NOMO-1 treated with DMSO at 0.1 percent for 48 hours (cell line): ENCODE data around the gene VDR.

Experiments used
- DNase-seq: peaks from one replicate; lab custom pipeline; 2025; ENCODE audit not compliant: unreplicated experiment; lab: John Stamatoyannopoulos, UW

Gene VDR

GRCh38 chr12:47904713-47905709 lies at the start of gene VDR:
VDR (minus strand) TSS chr12:47904994; CDS start chr12:47879113, 25,881 bp downstream.
- peak; percentile 79 for DNase-seq

GRCh38 chr12:47954058-47954457 lies 49.3 kb upstream of the VDR start:
- DNase-seq: no peak

DNA sequence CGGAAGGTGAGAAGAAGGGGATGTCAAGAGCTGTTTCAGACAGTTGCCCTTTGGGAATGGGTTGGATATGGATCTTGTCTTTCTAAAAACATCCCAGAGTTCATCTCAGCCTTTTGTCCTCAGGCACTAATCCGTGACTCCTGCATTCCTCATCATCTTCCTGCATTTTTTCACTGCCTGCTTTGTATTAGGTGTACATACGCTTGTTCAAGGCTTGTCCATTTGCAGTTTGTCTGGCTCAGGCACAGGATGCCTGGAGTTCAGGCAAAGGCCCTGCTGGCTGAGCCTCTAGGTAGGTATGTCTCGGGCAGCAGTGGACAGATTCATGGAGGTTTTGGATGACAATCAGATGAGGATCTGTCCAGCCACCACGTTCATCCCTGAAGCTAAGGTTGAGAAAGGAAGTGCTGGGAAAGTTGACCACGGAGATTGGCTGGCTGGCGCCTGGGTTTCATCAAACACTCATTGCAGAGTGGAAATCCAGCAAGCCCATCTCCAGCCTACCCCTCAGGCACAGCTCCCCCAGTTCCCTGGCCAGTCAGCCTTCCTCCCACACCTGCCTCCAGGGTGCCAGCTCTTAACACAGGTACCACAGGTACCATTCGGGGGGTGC lies 46.2 kb upstream of the VDR start:
- DNase-seq: no peak

- peak; percentile 50 for DNase-seq
These were observed 44.9 kb upstream of the VDR start for GRCh38 chr12:47949441-47950341.

GRCh38 chr12:47947341-47947740 lies 42.5 kb upstream of the VDR start:
- DNase-seq: no peak

DNA sequence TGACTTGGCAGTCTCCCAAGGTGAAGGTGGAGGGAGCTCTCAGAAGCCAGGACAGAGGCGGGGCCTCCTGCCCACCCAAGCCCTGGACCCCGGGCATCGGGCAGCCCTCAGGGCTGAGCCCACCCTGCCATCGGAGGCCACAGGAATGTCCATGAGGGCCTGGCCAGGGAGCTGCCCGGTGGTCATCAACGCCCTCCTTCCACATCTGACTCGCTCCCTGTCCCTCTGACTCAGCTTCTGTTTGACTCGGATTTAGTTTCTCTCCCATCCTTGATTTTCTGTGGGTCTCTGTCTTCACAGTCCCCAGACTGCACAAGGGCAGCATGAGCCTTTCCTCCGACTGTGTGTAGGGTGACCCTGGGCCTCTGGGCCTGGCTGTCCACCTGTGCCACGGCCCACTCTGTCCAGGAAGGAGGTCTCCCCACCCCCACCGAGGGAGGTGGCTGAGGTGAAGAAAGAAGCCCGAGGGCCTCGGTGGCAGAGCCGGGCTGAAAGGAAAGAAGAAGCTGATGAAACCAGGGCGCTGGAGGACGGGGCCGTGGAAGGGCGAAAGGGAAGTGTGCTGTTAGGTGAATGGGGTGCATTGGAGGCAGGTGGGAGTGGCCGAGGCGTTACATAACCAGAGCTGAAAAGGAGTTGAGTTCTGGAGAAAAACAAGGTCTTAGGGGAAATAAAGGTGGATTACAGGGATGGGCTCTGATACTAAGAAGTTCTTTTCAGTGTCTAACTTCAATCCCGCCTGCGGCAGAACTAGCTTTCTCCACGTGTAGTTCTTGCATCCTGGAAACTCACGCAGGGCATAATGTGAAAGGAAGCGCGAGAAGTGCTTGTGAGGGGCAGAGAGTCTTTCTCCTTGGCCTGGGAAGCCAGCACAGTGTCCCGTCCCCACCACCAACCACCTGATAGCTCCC lies 41.9 kb upstream of the VDR start:
- DNase-seq: peak; percentile 87

DNA sequence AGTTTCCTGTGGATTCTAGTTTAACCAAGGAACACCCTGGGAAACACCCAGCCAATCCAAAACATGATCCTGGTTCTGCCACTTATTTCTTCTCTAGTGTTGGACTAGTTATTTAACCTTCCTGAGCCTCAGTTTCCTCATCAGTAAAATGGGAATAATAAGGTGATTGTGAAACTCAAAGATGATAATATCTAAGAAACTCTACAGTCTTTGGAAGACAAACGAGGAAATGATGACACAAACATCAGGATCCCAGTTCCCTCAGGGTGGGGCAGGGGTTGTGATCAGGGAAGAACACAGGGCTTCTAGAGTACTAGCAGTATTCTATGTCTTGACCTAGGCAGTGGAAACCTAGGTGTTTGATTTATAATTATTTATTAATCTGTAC lies 40.5 kb upstream of the VDR start:
- no peak for DNase-seq

- DNase-seq: no peak
These were observed 40.0 kb upstream of the VDR start for GRCh38 chr12:47944685-47945340.

- no peak for DNase-seq
These were observed 39.0 kb upstream of the VDR start for GRCh38 chr12:47943623-47944340.

DNA sequence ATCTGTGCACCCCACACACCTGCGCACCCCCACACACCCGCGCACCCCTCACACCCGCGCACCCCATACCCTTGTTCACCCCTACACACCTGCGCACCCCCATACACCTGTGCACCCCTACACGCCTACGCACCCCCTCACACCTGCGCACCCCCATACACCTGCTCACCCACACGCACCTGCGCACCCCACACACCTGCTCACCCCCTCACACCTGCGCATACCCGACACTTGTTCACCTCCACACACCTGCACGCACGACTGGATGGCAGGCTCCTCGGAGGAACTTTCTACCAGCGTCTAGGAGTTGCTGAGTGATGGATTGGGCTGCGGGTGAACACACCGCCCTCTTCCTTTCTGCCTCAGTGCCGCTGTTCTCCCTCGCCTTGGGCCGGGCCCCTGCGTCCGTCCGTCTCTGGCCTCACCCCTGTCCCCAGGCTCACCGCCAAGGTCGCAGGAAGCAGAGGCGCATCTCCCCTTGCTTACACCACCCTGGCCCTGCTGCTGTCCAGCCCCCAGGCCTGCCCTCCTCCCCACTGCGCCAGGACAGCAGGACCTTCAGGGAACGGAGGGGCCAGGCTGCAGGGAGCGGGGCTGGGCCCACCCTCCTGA lies 37.9 kb upstream of the VDR start:
- DNase-seq: no peak

DNA sequence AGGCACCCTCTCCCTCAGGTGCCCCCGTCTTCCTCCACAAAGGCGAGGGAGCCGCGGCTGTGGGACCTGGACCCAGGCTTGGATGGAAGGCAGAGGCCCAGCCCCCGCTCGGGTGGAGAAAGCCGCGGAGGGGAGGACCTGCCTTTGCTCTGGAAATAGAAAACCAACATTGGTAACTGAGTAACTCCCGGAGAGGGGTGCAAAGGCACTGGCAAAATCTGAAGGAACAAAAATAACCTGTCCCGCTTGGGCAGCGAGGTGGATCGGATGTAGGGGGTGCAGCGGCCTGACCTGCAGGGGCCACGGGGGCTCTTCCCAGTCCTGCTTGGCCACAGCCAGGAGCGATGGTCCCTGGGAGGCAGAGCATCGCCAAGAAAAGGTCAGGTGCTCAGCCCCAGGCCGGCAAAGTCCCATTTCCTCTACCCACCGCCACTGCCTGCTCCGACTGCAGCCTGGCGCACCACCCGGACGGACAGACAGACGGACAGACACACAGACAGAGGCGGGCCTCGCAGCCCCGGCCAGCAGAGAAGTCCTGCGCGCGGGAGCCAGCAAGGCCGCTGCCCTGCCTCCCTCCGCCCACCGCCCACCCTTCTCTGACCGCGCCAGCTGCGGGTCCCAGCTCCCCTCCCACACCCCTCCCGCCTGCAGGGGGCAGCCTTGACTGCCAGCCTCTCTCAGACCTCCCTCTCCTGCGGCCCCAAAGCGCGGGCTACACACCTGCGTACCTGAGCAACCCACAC lies 37.2 kb upstream of the VDR start:
- DNase-seq: no peak

GRCh38 chr12:47941475-47941780 lies 36.6 kb upstream of the VDR start:
- no peak for DNase-seq

- no peak for DNase-seq
These were observed 36.1 kb upstream of the VDR start for GRCh38 chr12:47940773-47941474.

- no peak for DNase-seq
These were observed 34.3 kb upstream of the VDR start for GRCh38 chr12:47939009-47939601.

DNA sequence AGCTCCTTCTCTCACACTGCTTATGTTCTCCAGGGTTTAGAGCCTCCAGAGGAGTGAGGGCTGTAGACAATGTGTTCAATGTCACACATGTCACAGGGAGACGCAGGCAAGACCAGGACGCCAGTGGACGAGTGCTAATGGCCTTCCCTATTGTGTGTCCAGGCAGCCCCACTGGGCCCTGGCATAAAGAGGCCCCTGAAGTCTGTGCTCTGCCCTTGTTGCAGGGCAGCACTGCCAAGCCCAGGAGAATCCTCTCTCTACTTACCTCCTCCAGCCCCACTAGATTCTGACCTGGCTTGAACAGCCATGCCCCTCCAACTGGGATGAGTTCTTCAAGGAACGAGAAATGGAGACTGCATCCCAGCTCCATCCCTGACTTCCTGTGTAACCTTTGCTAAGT lies 33.8 kb upstream of the VDR start:
- DNase-seq: no peak

- DNase-seq: no peak
These were observed 33.3 kb upstream of the VDR start for GRCh38 chr12:47938093-47938492.

GRCh38 chr12:47935184-47935583 lies 30.4 kb upstream of the VDR start:
- DNase-seq: no peak
